ENCODE measurements around the gene PTGER2.
A peak's percentile ranks its signal among the peaks of the same experiment; 100 is the strongest.

The PTGER2 gene

DNA sequence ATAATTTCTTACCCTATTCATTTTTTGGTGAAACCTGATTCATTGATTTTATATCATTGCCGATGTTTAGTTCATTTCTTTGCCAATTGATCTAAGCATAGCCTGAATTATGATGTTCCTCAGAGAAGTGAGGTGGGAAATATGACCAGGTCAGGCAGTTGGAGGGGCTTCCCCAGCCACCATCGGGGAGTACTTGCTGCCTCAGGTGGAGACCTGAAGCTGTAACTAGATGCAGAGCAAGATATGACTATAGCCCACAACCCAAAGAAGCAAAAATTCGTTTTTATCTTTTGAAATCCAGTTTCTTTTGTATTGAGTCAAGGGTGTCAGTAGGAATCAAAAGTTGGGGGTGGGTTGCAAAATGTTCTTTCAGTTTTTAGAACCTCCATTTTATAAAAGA is 38.7 kb upstream of the PTGER2 start:
- no peak for DNase-seq
- no peak for TF ChIP-seq CTCF (IDR thresholded peaks at IDR 0.05; ENCODE audit: borderline replicate concordance, extremely low read depth, low read length, poor library complexity, severe bottlenecking)
- TF ChIP-seq EZH2 (IDR thresholded peaks at IDR 0.05; ENCODE audit: borderline replicate concordance, low read depth, low read length, severe bottlenecking): no peak
- no peaks in the 10 kb centered on the region for H3K36me3 ChIP-seq (ENCODE audit: insufficient read depth, low read length)

DNA sequence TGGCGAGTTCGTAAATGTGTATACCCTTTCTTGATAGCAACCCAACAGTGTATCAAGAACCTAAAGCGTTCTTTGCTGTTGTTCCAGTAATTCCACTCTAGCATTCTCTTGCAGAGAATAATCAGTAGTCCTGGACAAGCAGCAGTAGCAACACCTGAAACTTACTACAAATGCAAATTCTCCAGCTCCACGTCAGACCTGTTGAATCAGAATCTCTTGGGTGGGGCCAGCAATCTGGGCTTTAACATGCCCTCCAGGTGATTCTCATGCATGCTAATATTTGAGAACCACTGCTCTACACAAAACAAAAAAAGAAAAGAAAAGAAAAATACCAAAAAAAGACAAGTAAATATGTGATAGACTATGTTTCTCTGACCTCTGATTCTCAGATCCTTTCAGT is 36.6 kb upstream of the PTGER2 start:
- no peak overlapping the region for H3K4me3 ChIP-seq (ENCODE audit: low read depth in 1 of 2, low read length in 2 of 2)
- no peak for TF ChIP-seq EZH2 (IDR thresholded peaks at IDR 0.05; ENCODE audit: borderline replicate concordance, low read depth, low read length, severe bottlenecking)
- no peak overlapping the region for H3K27ac ChIP-seq (ENCODE audit: low read length)
- no peaks in the 10 kb centered on the region for H3K79me2 ChIP-seq (ENCODE audit: insufficient read depth, low read length)
- no peaks in the 10 kb centered on the region for H4K20me1 ChIP-seq (ENCODE audit: insufficient read depth, low read length)
- DNase-seq (no peak), ATAC-seq (ENCODE audit: insufficient read depth, low read depth) (no peak)
- no peak overlapping the region for H3K4me2 ChIP-seq (ENCODE audit: insufficient read depth, low read length)
- no peak overlapping the region for H3K9ac ChIP-seq (ENCODE audit: low read depth, low read length)
- H3K9me3 ChIP-seq (ENCODE audit: insufficient read depth, low read length, severe bottlenecking): no peaks in the 10 kb centered on the region
- H3K36me3 ChIP-seq (ENCODE audit: insufficient read depth, low read length): no peaks in the 10 kb centered on the region
- H2AFZ ChIP-seq (ENCODE audit: low read depth, low read length): no peak overlapping the region
- peaks cover 4% of the 10 kb centered on the region; the same call in 1 of the 2 replicates for H3K4me1 ChIP-seq (ENCODE audit: insufficient read depth, low read length)
- H3K27me3 ChIP-seq (ENCODE audit: insufficient read depth, low read length, poor library complexity): no peaks in the 10 kb centered on the region

More for the DNA sequence above, 38.7 kb upstream of the PTGER2 start:
- Histone ChIP-seq H3K4me3 (ENCODE audit: low read depth in 1 of 2, low read length in 2 of 2) (no peak overlapping the region), H3K4me2 (ENCODE audit: insufficient read depth, low read length) (no peak overlapping the region), H3K27me3 (ENCODE audit: insufficient read depth, low read length, poor library complexity) (no peaks in the 10 kb centered on the region), H3K9me3 (ENCODE audit: insufficient read depth, low read length, severe bottlenecking) (no peaks in the 10 kb centered on the region), H3K79me2 (ENCODE audit: insufficient read depth, low read length) (no peaks in the 10 kb centered on the region), H3K27ac (ENCODE audit: low read length) (no peak overlapping the region), H3K4me1 (ENCODE audit: insufficient read depth, low read length) (peaks cover 4% of the 10 kb centered on the region; the same call in 1 of the 2 replicates), H4K20me1 (ENCODE audit: insufficient read depth, low read length) (no peaks in the 10 kb centered on the region), H2AFZ (ENCODE audit: low read depth, low read length) (no peak overlapping the region), H3K9ac (ENCODE audit: low read depth, low read length) (no peak overlapping the region)
- no peak for ATAC-seq (ENCODE audit: insufficient read depth, low read depth)

GRCh38 chr14:52279408-52279807 is 34.7 kb upstream of the PTGER2 start:
- no peaks in the 10 kb centered on the region for H3K9me3 ChIP-seq (ENCODE audit: insufficient read depth, low read length, severe bottlenecking)
- no peak overlapping the region for H3K4me3 ChIP-seq (ENCODE audit: low read depth in 1 of 2, low read length in 2 of 2)
- no peak overlapping the region for H3K9ac ChIP-seq (ENCODE audit: low read depth, low read length)
- no peak overlapping the region for H3K4me2 ChIP-seq (ENCODE audit: insufficient read depth, low read length)
- H3K27me3 ChIP-seq (ENCODE audit: insufficient read depth, low read length, poor library complexity): no peaks in the 10 kb centered on the region
- H2AFZ ChIP-seq (ENCODE audit: low read depth, low read length): no peak overlapping the region
- no peaks in the 10 kb centered on the region for H4K20me1 ChIP-seq (ENCODE audit: insufficient read depth, low read length)
- H3K79me2 ChIP-seq (ENCODE audit: insufficient read depth, low read length): no peaks in the 10 kb centered on the region
- ATAC-seq (ENCODE audit: insufficient read depth, low read depth) (peak; percentile 50; the same call in 1 of the 3 replicates), DNase-seq (no peak)
- H3K36me3 ChIP-seq (ENCODE audit: insufficient read depth, low read length): no peaks in the 10 kb centered on the region
- no peak overlapping the region for H3K27ac ChIP-seq (ENCODE audit: low read length)
- TF ChIP-seq EZH2 (IDR thresholded peaks at IDR 0.05; ENCODE audit: borderline replicate concordance, low read depth, low read length, severe bottlenecking): no peak
- no peak for TF ChIP-seq CTCF (IDR thresholded peaks at IDR 0.05; ENCODE audit: borderline replicate concordance, extremely low read depth, low read length, poor library complexity, severe bottlenecking)
- H3K4me1 ChIP-seq (ENCODE audit: insufficient read depth, low read length): peaks cover 4% of the 10 kb centered on the region; the same call in 1 of the 2 replicates

- TF ChIP-seq EZH2 (IDR thresholded peaks at IDR 0.05; ENCODE audit: borderline replicate concordance, low read depth, low read length, severe bottlenecking): no peak
- TF ChIP-seq CTCF (IDR thresholded peaks at IDR 0.05; ENCODE audit: borderline replicate concordance, extremely low read depth, low read length, poor library complexity, severe bottlenecking): no peak
- ATAC-seq (ENCODE audit: insufficient read depth, low read depth) (no peak), DNase-seq (no peak)
- peaks cover 39% of the 10 kb centered on the region for H3K4me1 ChIP-seq (ENCODE audit: insufficient read depth, low read length)
- no peak overlapping the region for H3K27ac ChIP-seq (ENCODE audit: low read length)
- no peaks in the 10 kb centered on the region for H3K79me2 ChIP-seq (ENCODE audit: insufficient read depth, low read length)
- no peaks in the 10 kb centered on the region for H3K36me3 ChIP-seq (ENCODE audit: insufficient read depth, low read length)
- H3K9me3 ChIP-seq (ENCODE audit: insufficient read depth, low read length, severe bottlenecking): no peaks in the 10 kb centered on the region
- no peak overlapping the region for H2AFZ ChIP-seq (ENCODE audit: low read depth, low read length)
- no peak overlapping the region for H3K9ac ChIP-seq (ENCODE audit: low read depth, low read length)
- no peaks in the 10 kb centered on the region for H3K27me3 ChIP-seq (ENCODE audit: insufficient read depth, low read length, poor library complexity)
- no peak overlapping the region for H3K4me3 ChIP-seq (ENCODE audit: low read depth in 1 of 2, low read length in 2 of 2)
- H3K4me2 ChIP-seq (ENCODE audit: insufficient read depth, low read length): no peak overlapping the region
- H4K20me1 ChIP-seq (ENCODE audit: insufficient read depth, low read length): no peaks in the 10 kb centered on the region
Observed at GRCh38 chr14:52283099-52283498, 31.0 kb upstream of the PTGER2 start.
